ENCODE data around the gene SLC6A16.
"Not testable (repeated sequence)": the region's sequence is repeated elsewhere in the genome, so short reads cannot be mapped to it uniquely, and the experiment has no call there.

The SLC6A16 gene

DNA sequence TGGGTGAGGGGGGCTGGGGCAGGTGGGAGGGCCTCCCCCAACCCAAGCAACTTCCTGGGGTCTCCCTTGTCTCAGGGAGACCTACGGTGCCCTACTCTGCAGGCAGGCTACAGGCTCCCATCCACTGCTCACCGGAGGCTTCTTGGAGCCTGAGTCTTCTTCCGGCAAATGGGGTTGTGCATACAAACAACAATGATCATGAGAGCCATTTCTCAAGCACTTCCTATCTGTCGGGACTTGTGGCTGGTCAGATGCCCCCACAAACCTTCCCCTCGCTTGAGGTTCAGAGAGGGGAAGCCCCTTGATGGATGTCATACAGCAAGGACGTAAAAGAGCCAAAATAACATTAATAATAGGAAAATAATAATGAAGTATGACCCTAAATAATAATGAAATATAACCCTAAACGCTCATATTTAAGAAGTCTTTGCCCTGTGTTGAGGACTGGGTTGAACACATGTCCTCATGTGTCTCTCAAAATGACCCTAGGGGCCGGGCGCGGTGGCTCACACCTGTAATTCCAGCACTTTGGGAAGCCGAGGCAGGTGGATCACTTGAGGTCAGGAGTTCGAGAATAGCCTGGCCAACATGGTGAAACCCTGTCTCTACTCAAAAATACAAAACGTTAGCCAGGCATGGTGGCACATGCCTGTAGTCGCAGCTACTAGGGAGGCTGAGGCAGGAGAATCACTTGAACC, 10.9 kb upstream of the SLC6A16 start:
- in situ Hi-C loops (cut with MboI; ENCODE audit: low pct_unique_long_range_greater_than_20kb, low sequenced_read_pairs, unreplicated experiment): no loop called here
- TF ChIP-seq, protein P1, sequence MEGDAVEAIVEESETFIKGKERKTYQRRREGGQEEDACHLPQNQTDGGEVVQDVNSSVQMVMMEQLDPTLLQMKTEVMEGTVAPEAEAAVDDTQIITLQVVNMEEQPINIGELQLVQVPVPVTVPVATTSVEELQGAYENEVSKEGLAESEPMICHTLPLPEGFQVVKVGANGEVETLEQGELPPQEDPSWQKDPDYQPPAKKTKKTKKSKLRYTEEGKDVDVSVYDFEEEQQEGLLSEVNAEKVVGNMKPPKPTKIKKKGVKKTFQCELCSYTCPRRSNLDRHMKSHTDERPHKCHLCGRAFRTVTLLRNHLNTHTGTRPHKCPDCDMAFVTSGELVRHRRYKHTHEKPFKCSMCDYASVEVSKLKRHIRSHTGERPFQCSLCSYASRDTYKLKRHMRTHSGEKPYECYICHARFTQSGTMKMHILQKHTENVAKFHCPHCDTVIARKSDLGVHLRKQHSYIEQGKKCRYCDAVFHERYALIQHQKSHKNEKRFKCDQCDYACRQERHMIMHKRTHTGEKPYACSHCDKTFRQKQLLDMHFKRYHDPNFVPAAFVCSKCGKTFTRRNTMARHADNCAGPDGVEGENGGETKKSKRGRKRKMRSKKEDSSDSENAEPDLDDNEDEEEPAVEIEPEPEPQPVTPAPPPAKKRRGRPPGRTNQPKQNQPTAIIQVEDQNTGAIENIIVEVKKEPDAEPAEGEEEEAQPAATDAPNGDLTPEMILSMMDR (IDR thresholded peaks at IDR 0.05; ENCODE audit: extremely low read depth, insufficient read depth, missing control alignments): no peak
- peak; percentile 84 for DNase-seq (ENCODE audit: low spot score)

DNA sequence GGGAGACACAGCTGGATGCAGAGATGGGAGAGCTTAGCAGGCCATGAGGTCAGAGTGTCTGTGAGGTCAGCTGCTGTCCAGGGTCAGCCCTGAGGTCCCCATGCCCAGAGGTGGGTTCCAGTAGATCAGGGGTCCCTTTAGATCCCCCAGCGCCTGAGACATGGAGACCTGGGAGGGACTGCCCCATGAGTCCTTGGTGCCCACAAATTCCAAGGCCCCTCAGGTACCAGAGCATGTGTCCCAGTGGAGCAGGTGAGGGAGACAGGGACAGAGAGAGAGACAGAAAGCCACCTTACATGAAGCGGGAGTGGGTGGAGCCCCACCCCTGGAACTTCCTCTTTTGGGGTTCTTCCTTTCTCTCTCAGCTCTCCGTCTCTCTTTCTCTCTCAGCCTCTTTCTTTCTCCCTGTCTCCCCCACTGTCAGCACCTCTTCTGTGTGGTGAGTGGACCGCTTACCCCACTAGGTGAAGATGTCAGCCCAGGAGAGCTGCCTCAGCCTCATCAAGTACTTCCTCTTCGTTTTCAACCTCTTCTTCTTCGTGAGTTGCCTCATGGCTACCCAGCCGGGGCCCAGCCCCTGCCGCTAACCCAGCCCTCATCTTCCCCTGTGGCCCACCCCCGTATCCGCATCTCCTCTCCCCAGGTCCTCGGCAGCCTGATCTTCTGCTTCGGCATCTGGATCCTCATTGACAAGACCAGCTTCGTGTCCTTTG, 10.2 kb upstream of the SLC6A16 start, which contains the start of gene CD37:
Gene CD37 (plus strand): TSS at position 336 of the 713 bp plus-strand sequence. CDS start 135 bp downstream, at position 471.
- in situ Hi-C loops (cut with MboI; ENCODE audit: low pct_unique_long_range_greater_than_20kb, low sequenced_read_pairs, unreplicated experiment): no loop called here
- peak; percentile 76 for DNase-seq (ENCODE audit: low spot score)
- TF ChIP-seq, protein P1 (IDR thresholded peaks at IDR 0.05; ENCODE audit: extremely low read depth, insufficient read depth, missing control alignments): no peak

DNA sequence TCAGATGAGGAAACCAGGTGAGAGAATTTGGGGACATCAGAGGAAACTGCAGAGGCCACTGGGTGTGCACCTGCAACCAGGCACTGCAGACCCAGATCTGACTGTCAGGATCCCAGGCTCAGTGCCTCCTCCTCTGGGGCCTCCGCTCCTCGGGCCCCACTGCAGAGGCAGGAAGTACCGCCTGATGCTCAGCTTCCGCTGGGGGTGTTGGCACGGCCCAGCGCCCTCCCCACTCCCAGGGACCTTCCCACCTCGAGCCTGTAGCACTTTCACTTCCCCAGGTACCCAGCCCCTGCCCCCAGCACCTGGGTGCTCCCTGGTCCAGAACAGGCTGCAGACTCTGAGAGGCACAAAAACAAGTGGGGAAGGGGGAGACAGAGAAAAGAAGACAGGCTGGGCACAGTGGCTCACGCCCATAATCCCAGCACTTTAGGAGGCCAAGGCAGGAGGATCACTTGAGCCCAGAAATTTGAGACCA, 8.9 kb upstream of the SLC6A16 start:
- TF ChIP-seq, protein P1 (IDR thresholded peaks at IDR 0.05; ENCODE audit: extremely low read depth, insufficient read depth, missing control alignments): no peak
- peak; percentile 69 for DNase-seq (ENCODE audit: low spot score)
- in situ Hi-C loops (cut with MboI; ENCODE audit: low pct_unique_long_range_greater_than_20kb, low sequenced_read_pairs, unreplicated experiment): no loop called here

DNA sequence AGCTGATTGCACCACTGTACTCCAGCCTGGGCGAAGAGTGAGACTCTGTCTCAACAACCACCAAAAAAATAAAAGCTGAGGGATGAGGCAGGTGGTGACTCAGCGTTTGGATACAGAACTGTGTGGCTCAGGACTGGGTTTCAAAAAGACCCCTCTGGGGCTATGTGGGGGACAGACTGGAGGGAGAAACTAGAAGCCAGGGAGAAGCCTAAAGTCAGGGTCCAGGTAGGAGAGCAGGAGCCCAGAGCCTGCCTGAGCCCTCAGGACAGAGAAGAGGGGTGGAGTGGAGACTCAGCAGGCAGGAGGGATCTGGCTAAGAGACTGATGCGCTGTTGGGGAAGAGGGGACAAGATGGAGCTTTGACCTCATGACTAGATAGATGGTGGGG, 8.4 kb upstream of the SLC6A16 start:
- TF ChIP-seq, protein P1 (IDR thresholded peaks at IDR 0.05; ENCODE audit: extremely low read depth, insufficient read depth, missing control alignments): no peak
- DNase-seq (ENCODE audit: low spot score): no peak
- in situ Hi-C loops (cut with MboI; ENCODE audit: low pct_unique_long_range_greater_than_20kb, low sequenced_read_pairs, unreplicated experiment): no loop called here

DNA sequence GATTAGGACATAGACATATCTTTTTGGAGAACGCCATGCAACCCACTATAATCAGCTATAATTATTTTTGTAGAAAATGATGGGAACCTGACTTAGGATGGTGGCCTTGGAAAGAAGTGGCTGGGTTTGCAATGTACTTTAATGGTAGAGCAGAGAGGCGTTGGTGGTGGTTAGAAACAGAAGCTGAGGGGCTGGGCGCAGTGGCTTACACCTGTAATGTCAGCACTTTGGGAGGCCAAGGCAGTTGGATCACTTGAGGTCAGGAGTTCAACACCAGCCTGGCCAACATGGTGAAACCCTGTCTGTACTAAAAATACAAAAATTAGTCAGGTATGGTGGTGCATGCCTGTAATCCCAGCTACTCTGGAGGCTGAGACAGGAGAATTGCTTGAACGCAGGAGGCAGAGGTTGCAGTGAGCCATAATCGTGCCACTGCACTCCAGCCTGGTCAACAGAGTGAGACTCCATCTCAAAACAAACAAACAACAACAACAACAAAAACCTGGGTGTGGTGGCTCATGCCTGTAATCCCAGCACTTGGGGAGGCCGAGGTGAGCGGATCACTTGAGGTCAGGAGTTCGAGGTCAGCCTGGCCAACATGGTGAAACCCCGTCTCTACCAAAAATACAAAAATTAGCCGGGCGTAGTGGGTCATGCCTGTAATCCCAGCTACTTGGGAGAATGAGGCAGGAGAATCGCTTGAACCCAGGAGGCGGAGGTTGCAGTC, 7.9 kb upstream of the SLC6A16 start:
- DNase-seq (ENCODE audit: low spot score); in situ Hi-C loops (cut with MboI; ENCODE audit: low pct_unique_long_range_greater_than_20kb, low sequenced_read_pairs, unreplicated experiment): not testable (repeated sequence)

DNA sequence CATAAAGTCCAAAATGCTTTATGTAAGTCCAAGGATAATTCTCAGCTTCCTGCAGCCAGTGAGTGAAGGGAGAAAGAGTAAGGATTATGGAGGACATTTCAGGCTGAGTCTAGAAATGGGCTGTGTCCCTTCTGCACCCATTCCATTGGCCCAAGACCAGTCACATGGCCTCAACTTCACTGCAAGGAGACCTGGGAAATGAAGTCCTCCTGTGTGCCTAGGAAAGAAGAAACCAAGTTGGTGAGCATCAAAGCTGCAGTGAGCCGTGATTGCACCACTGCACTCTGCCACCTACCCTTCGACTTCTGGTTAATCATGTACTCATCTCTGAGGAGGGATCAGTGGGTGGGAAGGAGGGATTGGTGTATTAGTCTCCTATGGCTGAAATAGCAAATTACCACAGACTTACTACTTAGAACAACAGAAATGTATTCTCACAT, 6.6 kb upstream of the SLC6A16 start:
- TF ChIP-seq, protein P1 (IDR thresholded peaks at IDR 0.05; ENCODE audit: extremely low read depth, insufficient read depth, missing control alignments): no peak
- DNase-seq (ENCODE audit: low spot score): peak; percentile 74
- in situ Hi-C loops (cut with MboI; ENCODE audit: low pct_unique_long_range_greater_than_20kb, low sequenced_read_pairs, unreplicated experiment): no loop called here

DNA sequence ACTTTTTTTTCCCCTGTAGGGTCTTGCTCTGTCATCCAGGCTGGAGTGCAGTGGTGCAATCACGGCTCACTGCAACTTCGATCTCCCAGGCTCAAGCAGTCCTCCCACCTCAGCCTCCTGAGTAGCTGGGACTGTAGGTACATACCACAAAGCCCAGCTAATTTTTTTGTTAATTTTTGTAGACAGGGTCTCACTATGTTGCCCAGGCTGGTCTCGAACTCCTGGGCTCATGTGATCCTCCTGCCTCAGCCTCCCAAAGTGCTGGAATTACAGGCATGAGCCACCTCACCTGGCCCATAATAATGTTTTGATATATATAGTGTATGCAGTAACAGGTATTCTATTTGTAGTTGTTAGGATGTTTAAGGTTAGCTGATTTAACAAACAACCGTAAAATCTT, 6.2 kb upstream of the SLC6A16 start:
- in situ Hi-C loops (cut with MboI; ENCODE audit: low pct_unique_long_range_greater_than_20kb, low sequenced_read_pairs, unreplicated experiment); DNase-seq (ENCODE audit: low spot score): not testable (repeated sequence)
